HG03520 (cell line): ENCODE measurements around the gene C17orf58.
"Not testable (repeated sequence)": the region's sequence is repeated elsewhere in the genome, so short reads cannot be mapped to it uniquely, and the experiment has no call there.

Experiments
- ATAC-seq: cut with Tn5 transposase; IDR thresholded peaks from one replicate; pipeline ENCODE4 v1.9.1; 2021; ENCODE audit warnings: mild to moderate bottlenecking, moderate library complexity; ENCODE audit not compliant: unreplicated experiment

Gene C17orf58

GRCh38 chr17:67996301-67997171 is at the start of gene C17orf58:
C17orf58 (minus strand) TSS chr17:67996469; CDS start chr17:67996198, 271 bp downstream.
- not testable (repeated sequence) for ATAC-seq

DNA sequence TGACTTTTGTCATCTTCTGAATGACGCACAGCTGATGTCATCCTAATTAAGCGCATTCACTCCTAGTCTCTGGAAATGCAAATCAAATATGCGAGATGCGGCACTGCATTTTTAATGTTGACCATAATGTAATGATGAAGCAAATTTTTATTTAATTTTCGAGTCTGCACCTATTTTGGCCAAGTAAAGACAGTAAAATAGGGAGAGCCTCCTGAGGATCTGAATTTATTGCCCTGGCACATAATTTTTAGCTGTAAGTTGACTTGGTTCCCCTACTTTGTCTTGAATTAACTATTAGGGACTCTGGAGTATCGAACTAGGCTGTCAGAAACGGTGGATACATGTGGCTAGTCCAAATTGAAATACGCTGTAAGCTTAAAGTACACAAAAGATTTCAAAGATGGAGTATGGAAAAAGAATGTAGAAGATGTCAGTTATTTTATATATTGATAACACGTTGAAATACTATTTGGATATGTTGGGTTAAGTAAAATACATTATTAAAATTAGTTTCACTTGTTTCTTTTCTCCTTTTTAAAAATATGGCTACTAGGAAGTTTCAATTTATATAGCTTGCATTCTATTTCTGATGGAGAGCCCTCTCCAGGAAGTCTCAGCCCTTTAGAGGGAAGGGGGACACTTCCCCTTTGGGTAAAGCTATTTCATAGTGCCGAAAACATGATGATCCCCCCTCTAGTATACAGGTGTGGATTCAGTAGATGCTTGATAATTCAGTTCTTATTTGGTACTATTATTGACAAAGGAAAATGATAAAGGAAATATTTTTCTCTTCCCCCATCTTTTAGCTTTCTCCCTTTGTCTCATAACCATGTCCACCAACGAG is 40.3 kb upstream of the C17orf58 start:
- ATAC-seq = no peak

DNA sequence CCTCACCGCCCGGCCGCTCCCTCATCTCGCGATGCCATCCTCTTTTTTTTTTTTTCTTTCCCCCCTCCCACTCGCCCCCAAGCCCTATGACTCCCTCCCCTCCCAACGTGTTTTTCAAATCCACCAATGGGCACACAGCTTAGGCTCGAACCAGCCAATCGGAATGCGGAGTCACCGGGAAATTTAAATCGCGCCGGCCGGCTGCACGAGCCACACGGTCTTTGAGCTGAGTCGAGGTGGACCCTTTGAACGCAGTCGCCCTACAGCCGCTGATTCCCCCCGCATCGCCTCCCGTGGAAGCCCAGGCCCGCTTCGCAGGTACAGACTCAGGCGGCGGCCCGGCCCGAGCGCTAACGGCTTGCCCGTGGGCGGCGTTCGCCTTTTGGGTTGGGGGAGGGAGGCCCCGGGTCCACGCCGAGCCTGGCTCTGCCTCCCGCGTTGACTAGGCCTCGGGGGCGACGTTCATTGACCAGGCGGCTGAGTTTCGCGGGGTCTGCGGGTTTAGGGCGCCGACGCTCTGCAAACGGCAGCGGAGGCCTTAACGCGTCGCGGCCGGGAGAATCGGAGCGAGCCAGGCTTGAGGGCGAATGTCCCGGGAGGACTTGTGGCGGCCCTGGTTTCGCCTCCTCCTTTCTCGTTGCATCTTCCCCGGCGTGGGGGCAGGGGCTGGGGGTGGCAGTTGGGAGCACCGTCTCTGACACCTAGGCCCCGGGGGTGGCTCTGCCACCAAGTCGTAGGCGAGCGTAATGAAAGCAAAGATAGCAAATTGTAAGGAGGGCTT is 39.4 kb upstream of the C17orf58 start, which contains the start of gene KPNA2:
Gene KPNA2 (plus strand): TSS at position 213 of the 781 bp plus-strand sequence. CDS start 1,398 bp downstream, outside the sequence.
- peak; percentile 90 for ATAC-seq

DNA sequence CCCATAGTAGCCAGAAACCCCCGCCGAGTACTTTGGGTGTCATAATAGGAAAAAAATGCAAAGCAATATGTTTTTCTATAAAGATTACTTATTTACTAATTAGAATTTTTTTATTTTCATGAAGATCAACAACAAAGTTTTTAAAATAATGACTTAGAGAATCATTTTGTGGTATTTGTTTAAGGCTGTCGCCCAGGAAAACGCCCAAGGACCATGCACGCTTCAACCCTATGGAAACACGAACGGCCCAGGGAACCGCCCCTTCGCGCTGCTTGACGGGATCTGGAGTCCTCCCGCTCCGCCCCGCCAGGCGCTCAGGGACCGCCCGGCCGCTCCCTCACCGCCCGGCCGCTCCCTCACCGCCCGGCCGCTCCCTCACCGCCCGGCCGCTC is 38.9 kb upstream of the C17orf58 start:
- peak; percentile 89 for ATAC-seq

GRCh38 chr17:68034452-68034776 is 38.1 kb upstream of the C17orf58 start:
- no peak for ATAC-seq

DNA sequence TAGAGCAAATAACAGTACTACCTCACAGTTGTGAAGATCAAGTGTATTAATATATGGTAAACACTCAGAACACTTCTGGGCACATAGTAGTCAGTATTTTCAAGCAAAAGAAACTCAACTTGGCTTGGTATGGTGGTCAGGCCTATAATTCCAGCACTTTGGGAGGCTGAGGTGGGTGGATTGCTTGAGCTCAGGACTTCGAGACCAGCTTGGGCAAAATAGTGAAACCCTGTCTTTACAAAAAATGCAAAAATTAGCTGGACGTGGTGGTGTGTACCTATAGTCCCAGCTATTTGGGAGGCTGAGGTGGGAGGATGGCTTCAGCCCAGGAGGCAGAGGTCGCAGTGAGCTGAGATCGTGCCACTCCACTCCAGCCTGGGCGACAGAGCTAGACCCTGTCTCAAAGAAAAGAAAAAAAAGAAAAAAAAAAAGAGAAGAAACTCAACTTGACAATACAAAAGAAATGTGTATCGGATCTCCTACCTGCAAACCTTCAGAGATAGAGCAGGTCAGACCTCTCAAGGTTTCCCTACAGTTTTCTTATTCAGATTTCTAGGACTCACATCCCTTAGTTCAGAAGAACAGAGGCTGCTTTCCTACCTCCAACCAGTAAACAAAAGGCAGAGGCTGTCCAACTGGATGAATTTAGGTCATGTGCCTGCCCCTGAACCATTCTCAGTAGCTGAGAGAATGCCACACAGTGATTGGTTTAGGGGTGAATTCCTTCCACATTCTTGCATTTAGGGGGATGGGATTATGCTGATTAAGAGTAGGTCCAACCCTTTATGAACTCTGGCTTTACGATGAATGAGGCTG is 37.6 kb upstream of the C17orf58 start:
- ATAC-seq = no peak

DNA sequence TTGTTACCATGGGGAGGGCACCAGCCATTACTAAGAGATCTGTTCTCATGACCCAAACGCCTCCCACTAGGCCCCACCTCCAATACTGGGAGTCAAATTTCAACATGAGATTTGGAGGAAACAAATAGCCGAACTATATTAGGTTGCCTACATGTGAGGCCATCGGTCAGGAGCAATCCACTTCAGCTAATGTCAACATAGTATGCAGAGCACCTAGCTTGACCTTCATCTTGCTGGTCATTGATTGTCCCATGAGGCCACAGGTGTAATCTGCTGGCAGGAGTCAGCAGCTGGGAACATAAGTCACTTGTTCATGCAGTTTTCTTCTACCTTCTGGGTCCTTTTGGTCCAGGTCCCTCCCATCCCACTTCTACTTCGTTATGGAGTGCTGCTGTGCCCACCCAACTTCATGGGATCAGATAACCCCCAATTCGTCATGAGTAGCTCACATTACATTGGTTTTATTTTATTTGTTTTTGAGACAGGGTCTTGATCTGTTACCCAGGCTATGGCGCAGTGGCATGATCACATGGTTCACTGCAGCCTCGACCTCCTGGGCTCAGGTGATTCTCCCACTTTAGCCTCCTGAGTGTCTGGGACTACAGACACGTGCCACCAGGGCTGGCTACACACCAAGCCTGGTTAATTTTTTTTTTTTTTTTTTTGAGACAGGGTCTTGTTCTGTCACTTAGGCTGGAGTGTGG is 33.4 kb upstream of the C17orf58 start:
- no peak for ATAC-seq

DNA sequence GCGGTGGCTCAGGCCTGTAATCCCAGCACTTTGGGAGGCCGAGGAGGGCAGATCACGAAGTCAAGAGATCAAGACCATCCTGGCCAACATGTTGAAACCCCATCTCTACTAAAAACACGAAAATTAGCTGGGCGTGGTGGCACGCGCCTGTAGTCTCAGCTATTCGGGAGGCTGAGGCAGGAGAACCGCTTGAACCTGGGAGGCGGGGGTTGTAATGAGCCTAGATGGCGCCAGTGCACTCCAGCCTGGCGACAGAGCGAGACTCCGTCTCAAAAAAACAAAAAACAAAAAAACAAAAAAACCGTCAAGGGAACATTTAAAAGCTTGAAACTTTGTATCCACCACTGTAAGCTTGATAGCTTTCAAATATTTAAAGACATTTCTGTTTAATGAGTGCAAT is 26.3 kb upstream of the C17orf58 start:
- ATAC-seq = not testable (repeated sequence)

DNA sequence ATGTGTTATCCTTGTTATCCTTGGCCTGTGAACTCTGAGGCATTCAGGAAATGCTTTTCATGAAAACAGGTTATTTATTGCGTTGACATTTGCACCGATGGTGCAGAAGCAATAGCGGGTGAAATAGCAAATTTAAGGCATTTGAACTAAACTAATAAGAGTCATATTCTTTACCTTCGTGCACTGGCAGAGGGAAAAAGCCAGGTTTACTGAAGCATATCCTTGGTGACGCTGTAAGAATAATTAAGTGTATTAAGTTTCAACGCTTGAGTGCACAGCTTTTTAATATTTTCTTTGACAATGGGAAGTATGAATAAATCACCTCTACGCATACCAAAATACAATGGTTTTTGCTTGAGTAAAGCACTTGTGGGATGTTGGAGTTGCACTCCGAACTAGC is 25.7 kb upstream of the C17orf58 start:
- no peak for ATAC-seq

DNA sequence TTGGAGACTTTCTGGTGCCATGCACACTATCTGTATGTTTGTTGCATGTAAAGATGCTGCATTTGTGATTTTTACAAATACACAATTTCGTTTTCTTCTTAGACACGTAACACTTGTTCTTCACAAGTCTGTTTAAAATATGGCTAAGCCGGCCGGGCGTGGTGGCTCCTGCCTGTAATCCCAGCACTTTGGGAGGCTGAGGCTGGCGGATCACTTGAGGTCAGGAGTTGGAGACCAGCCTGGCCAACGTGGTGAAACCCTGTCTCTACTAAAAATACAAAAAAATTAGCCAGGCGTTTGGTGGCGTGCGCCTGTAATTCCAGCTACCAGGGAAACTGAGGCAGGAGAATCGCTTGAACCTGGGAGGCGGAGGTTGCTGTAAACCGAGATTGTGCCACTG is 24.5 kb upstream of the C17orf58 start:
- ATAC-seq = not testable (repeated sequence)

DNA sequence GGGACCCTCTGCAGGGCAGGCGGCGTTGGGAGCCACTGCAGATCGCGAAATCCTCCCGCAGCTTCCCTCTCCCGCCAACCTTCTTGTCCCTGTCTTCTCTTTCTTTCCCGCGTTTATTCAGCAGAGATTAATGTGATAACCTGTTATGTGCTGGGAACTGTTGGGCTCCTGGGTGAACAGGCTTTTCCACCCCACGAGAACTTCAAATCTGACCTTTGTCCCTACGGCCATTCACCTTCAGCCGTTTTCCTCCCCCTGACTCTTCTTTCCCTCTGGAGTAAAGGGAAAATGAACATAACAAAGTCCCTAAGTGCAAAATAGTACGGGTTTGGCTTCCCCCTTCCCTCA is 24.1 kb upstream of the C17orf58 start:
- ATAC-seq = no peak

GRCh38 chr17:68019675-68020408 is 23.6 kb upstream of the C17orf58 start:
- ATAC-seq = peak; percentile 80

- ATAC-seq = no peak
Observed at GRCh38 chr17:68019336-68019674, 23.0 kb upstream of the C17orf58 start.

- not testable (repeated sequence) for ATAC-seq
Observed at GRCh38 chr17:68018493-68018892, 22.2 kb upstream of the C17orf58 start.

DNA sequence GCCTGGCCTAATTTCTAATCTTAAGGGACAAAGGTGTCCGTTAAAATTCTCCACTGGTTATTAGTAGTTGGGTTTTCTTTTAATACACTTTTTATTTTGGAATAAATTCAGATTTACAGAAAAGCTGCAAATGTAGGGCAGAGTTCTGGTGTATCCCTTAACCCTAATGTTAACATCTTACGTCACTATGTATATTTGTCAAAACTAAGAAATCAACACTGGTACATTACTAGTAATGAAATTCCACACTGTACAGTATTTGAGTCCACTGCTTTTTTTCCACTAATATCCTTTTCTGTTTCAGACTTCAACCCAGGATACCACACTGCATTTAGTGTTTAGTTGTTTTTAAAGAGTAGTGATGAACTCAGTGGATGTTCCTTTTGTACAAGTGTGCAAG is 20.6 kb upstream of the C17orf58 start:
- no peak for ATAC-seq

DNA sequence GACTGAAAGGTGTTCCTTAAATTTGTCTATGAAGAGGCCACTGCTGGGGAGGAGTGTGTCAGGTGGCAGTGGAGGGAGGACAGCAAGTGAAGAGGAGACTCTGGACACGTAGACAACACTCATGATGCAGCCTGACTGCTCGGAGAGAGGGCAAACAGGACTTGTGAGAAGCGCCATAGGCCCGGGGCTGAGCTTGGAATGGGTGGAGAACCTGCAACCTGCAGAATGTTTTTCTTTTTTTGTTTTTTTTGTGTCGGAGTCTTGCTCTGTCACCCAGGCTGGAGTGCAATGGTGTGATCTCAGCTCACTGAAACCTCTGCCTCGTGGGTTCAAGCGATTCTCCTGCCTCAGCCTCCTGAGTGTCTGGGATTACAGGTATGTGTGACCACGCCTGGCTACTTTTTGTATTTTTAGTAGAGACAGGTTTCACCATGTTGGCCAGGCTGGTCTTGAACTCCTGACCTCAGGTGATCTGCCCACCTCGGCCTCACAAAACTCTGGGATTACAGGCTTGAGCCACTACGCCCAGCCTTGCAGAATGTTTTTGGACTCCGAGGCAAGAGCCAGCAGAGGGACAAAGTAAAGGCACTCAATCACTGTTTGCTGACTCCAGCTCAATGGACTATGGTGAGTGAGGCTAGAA is 18.9 kb upstream of the C17orf58 start:
- ATAC-seq = no peak

GRCh38 chr17:68013385-68013784 is 17.1 kb upstream of the C17orf58 start:
- ATAC-seq = no peak

- ATAC-seq = no peak
Observed at GRCh38 chr17:68011199-68011665, 15.0 kb upstream of the C17orf58 start.

GRCh38 chr17:68006797-68007196 is 10.5 kb upstream of the C17orf58 start:
- no peak for ATAC-seq
